ENCODE measurements around the gene CFAP69.

- TF ChIP-seq POLR2AphosphoS5 (IDR thresholded peaks at IDR 0.05; ENCODE audit: low read depth, low read length) (no peak), POLR2A (IDR thresholded peaks at IDR 0.05; ENCODE audit: low read depth, low read length) (no peak), TAF1 (IDR thresholded peaks at IDR 0.05; ENCODE audit: low read depth, low read length) (no peak), POU2F2 (IDR thresholded peaks at IDR 0.05; ENCODE audit: low read depth, low read length) (no peak)
Measured at GRCh38 chr7:90270431-90271178, 25.6 kb downstream of the CFAP69 start.

Measured in GM12891 (cell line).